B cell (primary cell): ENCODE results near the gene PPP1R26.

Experiments
- CTCF ChIP-seq: fragments of 200-600 bp; IDR thresholded peaks from one replicate; pipeline ENCODE4 v1.8.0; 2022; ENCODE audit warnings: antibody characterized with exemption, mild to moderate bottlenecking
- EZH2 ChIP-seq: IDR thresholded peaks from 2 replicates; pipeline ENCODE4 v1.6.1; 2012; ENCODE audit warnings: borderline replicate concordance, low read depth, mild to moderate bottlenecking, moderate library complexity, low read length; ENCODE audit not compliant: insufficient read depth, poor library complexity, severe bottlenecking

- TF ChIP-seq CTCF (no peak), EZH2 (no peak)
Observed at GRCh38 chr9:135471791-135472640, 7.6 kb upstream of the PPP1R26 start.
